Adrenal gland (tissue), 12 donors: Measurements from ENCODE around the gene CALM3. TPM values are rescaled to one million over a fixed set of nuclear protein-coding genes. Genes with fewer than 3 reads are reported as not detected.

Experiments
- DNase-seq, 7 donors: peaks; one replicate each; pipeline ENCODE4 v3.0.0-alpha.2; 2019 to 2020
- H3K27ac ChIP-seq, 5 donors: fragments of 200-600 bp; sonication (generic) in 4 of 5; 1 replicate in 3 of 5; 2 replicates in 2 of 5; pipeline versions ENCODE4 v1.5.1 to v1.8.0; 2016 to 2020; ENCODE audit warnings: mild to moderate bottlenecking in 1 of 5
- H3K27me3 ChIP-seq: fragments of 200-600 bp; 2 replicates; pipeline ENCODE4 v1.8.0; 2021
- H3K36me3 ChIP-seq, 2 donors: fragments of 200-600 bp; replicated peaks in 1 of 2; 1 replicate in 1 of 2; 2 replicates in 1 of 2; pipeline versions ENCODE4 v1.5.1 to v1.8.0; 2018 to 2022
- H3K4me1 ChIP-seq, 2 donors: fragments of 200-600 bp; replicated peaks in 1 of 2; 1 replicate in 1 of 2; 2 replicates in 1 of 2; pipeline versions ENCODE4 v1.5.1 to v1.8.0; 2018 to 2021
- H3K4me3 ChIP-seq, 4 donors: fragments of 200-600 bp; sonication (generic) in 3 of 4; one replicate each; pipeline ENCODE4 v1.5.1; 2016 to 2018
- H3K9me3 ChIP-seq, 3 donors: fragments of 200-600 bp; sonication (generic) in 1 of 3; replicated peaks in 1 of 3; 1 replicate in 2 of 3; 2 replicates in 1 of 3; pipeline versions ENCODE4 v1.5.1 to v1.8.0; 2016 to 2021
- POLR2A ChIP-seq, 2 donors: fragments of 450-650 bp; IDR thresholded peaks; one replicate each; pipeline ENCODE4 v1.6.1; 2017; ENCODE audit warnings: antibody characterized with exemption in 2 of 2, mild to moderate bottlenecking in 2 of 2, moderate library complexity in 1 of 2
- WGBS, 4 donors: extraction: QIAGEN DNeasy Blood & Tissue Kit in 2 of 4; methylation state at CpG; one replicate each; pipeline versions ENCODE4 v1.1.5 to v1.1.7; 2013 to 2017; 5-methylcytosine and 5-hydroxymethylcytosine counted together
- intact Hi-C, 2 donors: fragments of 100-400 bp; cut with DNase I; formaldehyde crosslinking; loops; one replicate each; pipeline versions ENCODE4 v1.14.1 to v1.15.0; 2022 to 2023
- polyA plus RNA-seq, 3 donors: library from polyadenylated mRNA; stranded (reverse); fragments of 200-250 nt in 2 of 3; fragments of 350-450 nt in 1 of 3; fragmentation: Illumina TruSeq in 1 of 3; extraction: RNeasy Lipid Tissue Mini Kit (QIAGEN cat#74804) in 1 of 3; gene quantifications; one replicate each; pipeline ENCODE4 v1.2.3, GENCODE V29; 2013 to 2014
- total RNA-seq, 9 donors: library from RNA; depleted of rRNA in 4 of 9; stranded (reverse); fragments of >200 nt in 4 of 9; fragments of 120-200 nt in 1 of 9; fragmentation: NEBNext Ultra II Directional in 1 of 9; extraction: Animal tissue kit (Norgen Biotek cat#: 25700) in 1 of 9; gene quantifications; one replicate each; pipeline versions ENCODE4 v1.1.0 to v1.2.4, GENCODE V29; 2013 to 2023
- TF ChIP-seq, protein P1 (sequence below), 6 experiments: fragments of 450-650 bp in 4 of 6; fragments of 200-600 bp in 2 of 6; sonication (generic) in 1 of 6; IDR thresholded peaks; 1 replicate in 5 of 6; 2 replicates in 1 of 6; pipeline versions ENCODE4 v1.5.1 to v1.8.0; 2016 to 2021; ENCODE audit warnings: antibody characterized with exemption in 6 of 6, mild to moderate bottlenecking in 2 of 6, moderate library complexity in 1 of 6
- donor health status: healthy with polysubstance abuse.
- donor health status: Bipolar disorder and iron deficiency.
- donor health status: DM: yes; HTN: yes; CAD: no.
- donor health status: DM: no; HTN: no; CAD: no.
- donor health status: DM: no; HTN: no; CAD: no.
- donor health status: DM: yes; HTN: yes; CAD: no.

Gene CALM3
- total and polyA plus RNA-seq, 12 donors: 177 to 579 (median 278) TPM

DNA sequence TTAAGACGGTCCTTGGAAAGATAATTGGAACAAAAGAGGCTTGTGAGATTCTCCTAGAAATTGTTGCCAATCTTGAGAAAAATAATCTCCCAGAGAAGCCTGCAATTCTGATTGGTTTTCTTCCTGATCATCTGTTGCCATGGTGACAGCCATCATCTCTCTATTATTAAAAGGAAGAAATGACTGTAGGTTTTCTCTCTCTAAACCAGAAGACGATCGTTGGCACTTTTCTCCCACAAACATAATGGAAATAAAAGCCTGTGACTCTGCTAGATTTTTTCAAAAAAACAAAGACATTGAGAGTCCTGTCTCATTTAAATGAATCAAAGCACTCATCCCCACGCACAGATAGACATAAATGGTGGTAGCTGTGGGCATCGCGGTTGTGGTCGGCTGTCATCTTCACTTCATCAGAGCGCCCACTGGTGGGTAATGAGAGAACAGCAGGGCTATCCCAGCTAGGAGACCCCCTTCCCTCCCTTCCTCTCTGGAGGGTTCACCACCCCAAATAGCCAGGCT, 21.7 kb upstream of the CALM3 start:
- H3K4me3 ChIP-seq: no peak overlapping the region
- 27 to 57% (median 45%) methylated on average over 8 of the region's 8 CpGs for WGBS, 4 donors
- H3K4me1 ChIP-seq: no peaks in the 10 kb centered on the region
- H3K27ac ChIP-seq: no peak overlapping the region
- TF ChIP-seq POLR2A (IDR thresholded peaks at IDR 0.05): no peak
- TF ChIP-seq, protein P1, sequence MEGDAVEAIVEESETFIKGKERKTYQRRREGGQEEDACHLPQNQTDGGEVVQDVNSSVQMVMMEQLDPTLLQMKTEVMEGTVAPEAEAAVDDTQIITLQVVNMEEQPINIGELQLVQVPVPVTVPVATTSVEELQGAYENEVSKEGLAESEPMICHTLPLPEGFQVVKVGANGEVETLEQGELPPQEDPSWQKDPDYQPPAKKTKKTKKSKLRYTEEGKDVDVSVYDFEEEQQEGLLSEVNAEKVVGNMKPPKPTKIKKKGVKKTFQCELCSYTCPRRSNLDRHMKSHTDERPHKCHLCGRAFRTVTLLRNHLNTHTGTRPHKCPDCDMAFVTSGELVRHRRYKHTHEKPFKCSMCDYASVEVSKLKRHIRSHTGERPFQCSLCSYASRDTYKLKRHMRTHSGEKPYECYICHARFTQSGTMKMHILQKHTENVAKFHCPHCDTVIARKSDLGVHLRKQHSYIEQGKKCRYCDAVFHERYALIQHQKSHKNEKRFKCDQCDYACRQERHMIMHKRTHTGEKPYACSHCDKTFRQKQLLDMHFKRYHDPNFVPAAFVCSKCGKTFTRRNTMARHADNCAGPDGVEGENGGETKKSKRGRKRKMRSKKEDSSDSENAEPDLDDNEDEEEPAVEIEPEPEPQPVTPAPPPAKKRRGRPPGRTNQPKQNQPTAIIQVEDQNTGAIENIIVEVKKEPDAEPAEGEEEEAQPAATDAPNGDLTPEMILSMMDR (IDR thresholded peaks at IDR 0.05): peak in 3 of 6 experiments; percentile 10 to 46 (median 28)
- H3K27me3 ChIP-seq: no peaks in the 10 kb centered on the region
- intact Hi-C loops: no loop called here
- peak in 1 of 7 donors; percentile 50 for DNase-seq
- H3K36me3 ChIP-seq: no peaks in the 10 kb centered on the region
- no peaks in the 10 kb centered on the region for H3K9me3 ChIP-seq

DNA sequence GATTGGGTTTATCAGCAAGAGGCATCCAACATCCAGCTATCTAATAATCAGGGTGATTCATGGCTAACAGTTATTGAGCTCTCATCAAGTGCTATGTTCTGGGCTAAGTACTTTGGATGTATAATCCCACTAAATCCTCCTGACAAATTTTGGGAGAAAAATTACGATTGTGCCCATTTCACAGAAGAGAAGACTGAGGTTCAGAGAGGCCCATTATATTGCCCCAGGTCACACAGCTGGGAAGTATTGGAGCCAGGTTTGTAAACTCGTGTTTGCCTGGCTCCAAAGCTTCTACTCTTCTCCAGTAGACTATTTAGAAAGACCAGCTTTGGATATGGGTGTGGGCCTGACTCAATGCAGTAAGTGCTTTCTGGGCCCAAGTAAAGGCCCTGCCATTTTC, 20.9 kb upstream of the CALM3 start:
- Histone ChIP-seq H3K36me3 (no peaks in the 10 kb centered on the region), H3K4me1 (no peaks in the 10 kb centered on the region), H3K27me3 (no peaks in the 10 kb centered on the region), H3K4me3 (no peak overlapping the region), H3K27ac (no peak overlapping the region), H3K9me3 (no peaks in the 10 kb centered on the region)
- WGBS, 4 donors: 84 to 87% (median 86%) methylated on average over 2 of the region's 2 CpGs
- intact Hi-C loops: no loop called here
- TF ChIP-seq POLR2A (IDR thresholded peaks at IDR 0.05): no peak
- TF ChIP-seq, protein P1 (IDR thresholded peaks at IDR 0.05): no peak
- DNase-seq: no peak

DNA sequence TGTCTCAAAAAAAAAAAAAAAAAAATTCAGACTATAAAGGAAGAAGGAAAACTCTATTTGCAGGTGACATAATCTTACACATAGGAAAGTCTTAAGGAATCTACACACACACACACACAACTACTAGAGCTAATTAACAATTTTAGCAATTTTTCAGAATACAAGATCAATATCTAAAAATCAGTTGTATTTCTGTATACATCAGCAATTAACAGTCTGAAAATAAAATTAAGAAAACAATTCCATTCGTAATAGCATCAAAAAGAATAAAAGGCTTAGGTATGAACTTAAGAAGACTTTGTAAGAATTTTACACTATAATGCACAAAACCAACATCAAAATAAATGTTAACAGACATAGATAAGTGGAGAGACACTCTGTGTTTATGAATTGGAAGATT, 15.6 kb upstream of the CALM3 start:
- WGBS, 4 donors: 82 to 97% (median 91%) methylated on average over 1 of the region's 1 CpG
- Histone ChIP-seq H3K9me3 (peaks cover 0 to 3% (median 0%) of the 10 kb centered on the region in 3 donors), H3K4me1 (no peaks in the 10 kb centered on the region), H3K4me3 (no peak overlapping the region), H3K27me3 (no peaks in the 10 kb centered on the region), H3K27ac (no peak overlapping the region), H3K36me3 (no peaks in the 10 kb centered on the region)
- DNase-seq: no peak
- no peak for TF ChIP-seq POLR2A (IDR thresholded peaks at IDR 0.05)
- TF ChIP-seq, protein P1 (IDR thresholded peaks at IDR 0.05): no peak
- intact Hi-C loops: no loop called here

DNA sequence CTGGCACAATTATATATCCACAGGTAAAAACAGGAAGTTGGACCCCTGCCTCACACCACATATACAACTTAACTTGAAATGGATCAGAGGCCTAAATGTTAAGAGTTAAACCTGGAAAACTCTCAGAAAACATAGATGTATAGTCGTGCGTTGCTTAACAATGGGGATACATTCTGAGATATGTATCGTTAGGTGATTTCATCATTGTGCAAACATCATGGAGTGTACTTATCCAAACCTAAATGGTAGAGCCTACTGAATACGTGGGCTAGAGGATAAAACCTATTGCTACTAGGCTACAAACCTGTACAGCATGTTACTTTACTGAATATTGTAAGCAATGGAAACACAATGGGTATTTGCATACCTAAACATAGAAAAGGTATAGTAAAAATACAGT, 14.8 kb upstream of the CALM3 start:
- no peak for TF ChIP-seq POLR2A (IDR thresholded peaks at IDR 0.05)
- TF ChIP-seq, protein P1 (IDR thresholded peaks at IDR 0.05): no peak
- DNase-seq: no peak
- 90 to 95% (median 91%) methylated on average over 4 of the region's 4 CpGs for WGBS, 4 donors
- peaks cover 0 to 3% (median 0%) of the 10 kb centered on the region in 3 donors for H3K9me3 ChIP-seq
- intact Hi-C loops: no loop called here
- no peaks in the 10 kb centered on the region for H3K36me3 ChIP-seq
- no peaks in the 10 kb centered on the region for H3K27me3 ChIP-seq
- no peak overlapping the region for H3K27ac ChIP-seq
- H3K4me3 ChIP-seq: no peak overlapping the region
- no peaks in the 10 kb centered on the region for H3K4me1 ChIP-seq
